H9 (cell line): ENCODE data around the gene MAPK8IP3. TPM values are rescaled to one million over a fixed set of nuclear protein-coding genes. Genes with fewer than 3 reads are reported as not detected.

Source experiments
- DNase-seq: peaks from one replicate; pipeline ENCODE4 v3.0.0-alpha.2; 2017
- H2AFZ ChIP-seq: one replicate; pipeline ENCODE4 v1.6.1; 2013; ENCODE audit warnings: mild to moderate bottlenecking, low read length, control low read depth, moderate library complexity
- H2AK5ac ChIP-seq: 2 replicates; pipeline ENCODE4 v1.6.1; 2013; ENCODE audit warnings: low read length, control low read depth, mixed read lengths; ENCODE audit not compliant: insufficient read length
- H2BK120ac ChIP-seq: one replicate; pipeline ENCODE4 v1.6.1; 2013; ENCODE audit warnings: low read depth, mild to moderate bottlenecking, low read length, control low read depth, inconsistent platforms; ENCODE audit not compliant: poor library complexity, severe bottlenecking
- H2BK12ac ChIP-seq: 2 replicates; pipeline ENCODE4 v1.6.1; 2013; ENCODE audit warnings: low read length, control low read depth, mixed read lengths, low read depth; ENCODE audit not compliant: insufficient read length
- H2BK15ac ChIP-seq: 2 replicates; pipeline ENCODE4 v1.6.1; 2013; ENCODE audit warnings: low read depth, low read length, control low read depth
- H2BK20ac ChIP-seq: one replicate; pipeline ENCODE4 v1.6.1; 2013; ENCODE audit warnings: low read depth, mild to moderate bottlenecking, low read length, control low read depth, inconsistent platforms; ENCODE audit not compliant: poor library complexity, severe bottlenecking
- H2BK5ac ChIP-seq: 2 replicates; pipeline ENCODE4 v1.6.1; 2013; ENCODE audit warnings: low read length, control low read depth, mixed read lengths; ENCODE audit not compliant: insufficient read length
- H3K14ac ChIP-seq: 2 replicates; pipeline ENCODE4 v1.6.1; 2013; ENCODE audit warnings: low read length, control low read depth; ENCODE audit not compliant: insufficient read depth
- H3K18ac ChIP-seq: 2 replicates; pipeline ENCODE4 v1.6.1; 2013; ENCODE audit warnings: low read depth, mild to moderate bottlenecking, mixed read lengths, low read length, control low read depth; ENCODE audit not compliant: insufficient read length
- H3K23ac ChIP-seq: 2 replicates; pipeline ENCODE4 v1.6.1; 2013; ENCODE audit warnings: low read length, control low read depth, mixed read lengths, low read depth; ENCODE audit not compliant: insufficient read length
- H3K23me2 ChIP-seq: 2 replicates; pipeline ENCODE4 v1.6.1; 2013; ENCODE audit warnings: low read depth, mild to moderate bottlenecking, mixed read lengths, low read length, control low read depth; ENCODE audit not compliant: insufficient read length, poor library complexity, severe bottlenecking
- H3K27ac ChIP-seq: 2 replicates; pipeline ENCODE4 v1.5.1; 2013; ENCODE audit warnings: low read length, control low read depth, mixed read lengths, low read depth; ENCODE audit not compliant: insufficient read length
- H3K27me3 ChIP-seq: 2 replicates; pipeline ENCODE4 v1.6.1; 2013; ENCODE audit warnings: low read length, control low read depth, inconsistent platforms; ENCODE audit not compliant: insufficient read depth
- H3K4ac ChIP-seq: 2 replicates; pipeline ENCODE4 v1.6.1; 2013; ENCODE audit warnings: low read depth, mild to moderate bottlenecking, control low read depth, inconsistent platforms, low read length, moderate library complexity
- H3K4me1 ChIP-seq: 2 replicates; pipeline ENCODE4 v1.6.1; 2013; ENCODE audit warnings: low read length, control low read depth, inconsistent platforms; ENCODE audit not compliant: insufficient read depth
- H3K4me2 ChIP-seq: 2 replicates; pipeline ENCODE4 v1.6.1; 2013; ENCODE audit warnings: low read length, control low read depth, mixed read lengths; ENCODE audit not compliant: insufficient read length, insufficient read depth
- H3K56ac ChIP-seq: 2 replicates; pipeline ENCODE4 v1.6.1; 2013; ENCODE audit warnings: low read depth, mild to moderate bottlenecking, mixed read lengths, low read length, control low read depth; ENCODE audit not compliant: insufficient read length
- H3K79me1 ChIP-seq: 2 replicates; pipeline ENCODE4 v1.6.1; 2013; ENCODE audit warnings: low read depth, mild to moderate bottlenecking, moderate library complexity, low read length, control low read depth, inconsistent platforms; ENCODE audit not compliant: insufficient read depth, poor library complexity, severe bottlenecking
- H3K79me2 ChIP-seq: 2 replicates; pipeline ENCODE4 v1.6.1; 2013; ENCODE audit warnings: low read length, control low read depth, inconsistent platforms; ENCODE audit not compliant: insufficient read depth
- H3K9ac ChIP-seq: 2 replicates; pipeline ENCODE4 v1.6.1; 2013; ENCODE audit warnings: low read length, control low read depth, mixed read lengths; ENCODE audit not compliant: insufficient read length; ENCODE audit errors: extremely low read depth
- H3K9me3 ChIP-seq: one replicate; pipeline ENCODE4 v1.6.1; 2013; ENCODE audit warnings: low read depth, low read length, inconsistent platforms; ENCODE audit not compliant: control insufficient read depth
- H3T11ph ChIP-seq: one replicate; pipeline ENCODE4 v1.6.1; 2013; ENCODE audit warnings: mild to moderate bottlenecking, low read length, control low read depth, inconsistent platforms
- H4K20me1 ChIP-seq: one replicate; pipeline ENCODE4 v1.6.1; 2013; ENCODE audit not compliant: control insufficient read depth, insufficient read length, insufficient read depth
- H4K5ac ChIP-seq: 2 replicates; pipeline ENCODE4 v1.6.1; 2013; ENCODE audit warnings: low read depth, mild to moderate bottlenecking, mixed read lengths, low read length, control low read depth; ENCODE audit not compliant: insufficient read length
- H4K8ac ChIP-seq: replicated peaks from 2 replicates; pipeline ENCODE4 v1.6.1; 2013; ENCODE audit warnings: low read length, control low read depth, mixed read lengths, low read depth; ENCODE audit not compliant: insufficient read length
- H4K91ac ChIP-seq: 2 replicates; pipeline ENCODE4 v1.6.1; 2013; ENCODE audit warnings: low read depth, mild to moderate bottlenecking, moderate library complexity, mixed read lengths, low read length, control low read depth; ENCODE audit not compliant: insufficient read length
- H3K27ac Mint-ChIP-seq, 3 experiments: 2 replicates in 2 of 3; 3 replicates in 1 of 3; pipeline ENCODE4 v1.8.0; 2020 to 2021; ENCODE audit warnings: mixed read lengths in 3 of 3, mild to moderate bottlenecking in 1 of 3, moderate library complexity in 1 of 3
- H3K27me3 Mint-ChIP-seq: 2 replicates; pipeline ENCODE4 v1.8.0; 2021; ENCODE audit warnings: low read depth, mild to moderate bottlenecking, moderate library complexity, mixed read lengths
- H3K36me3 Mint-ChIP-seq, 3 experiments: 2 replicates in 2 of 3; 3 replicates in 1 of 3; pipeline ENCODE4 v1.8.0; 2020 to 2021; ENCODE audit warnings: low read depth in 3 of 3, mixed read lengths in 3 of 3; ENCODE audit not compliant: insufficient read depth in 1 of 3
- H3K4me1 Mint-ChIP-seq, 2 experiments: 2 replicates each; pipeline ENCODE4 v1.8.0; 2020; ENCODE audit warnings: mixed read lengths in 2 of 2
- H3K4me3 Mint-ChIP-seq, 2 experiments: 2 replicates in 1 of 2; 3 replicates in 1 of 2; pipeline ENCODE4 v1.8.0; 2020 to 2021; ENCODE audit warnings: mild to moderate bottlenecking in 2 of 2, mixed read lengths in 2 of 2, moderate library complexity in 1 of 2
- H3K9me3 Mint-ChIP-seq, 2 experiments: 2 replicates in 1 of 2; 3 replicates in 1 of 2; pipeline ENCODE4 v1.8.0; 2020; ENCODE audit warnings: mild to moderate bottlenecking in 2 of 2, mixed read lengths in 2 of 2, moderate library complexity in 1 of 2
- CTCF ChIP-seq: fragments of 200-600 bp; sonication (generic); conservative IDR thresholded peaks from 3 replicates; pipeline ENCODE4 v1.8.0; 2021; ENCODE audit warnings: antibody characterized with exemption, mild to moderate bottlenecking
- WGBS: extraction: QIAGEN DNeasy Blood & Tissue Kit; methylation state at CpG from one replicate; pipeline ENCODE4 v1.1.7; 2013; ENCODE audit warnings: missing lambda C conversion rate, low lambda C conversion rate, mixed read lengths; ENCODE audit not compliant: insufficient read length; ENCODE audit errors: extremely low coverage; 5-methylcytosine and 5-hydroxymethylcytosine counted together
- total RNA-seq: library from RNA; stranded (reverse); gene quantifications from 2 replicates; pipeline ENCODE4 v1.2.1, GENCODE V29; 2021

MAPK8IP3 gene
- total RNA-seq, 1 experiment from 2014 or later, result 51.3 TPM

GRCh38 chr16:1789643-1790045 lies 83.6 kb downstream of the MAPK8IP3 start:
- Histone ChIP-seq H2AK5ac (no peak overlapping the region), H2BK15ac (no peak overlapping the region), H3K9ac (no peak overlapping the region), H4K20me1 (no peaks in the 10 kb centered on the region), H3K18ac (no peak overlapping the region), H4K91ac (no peak overlapping the region), H3K79me2 (peaks cover 5% of the 10 kb centered on the region; the same call in 1 of the 2 replicates), H2BK120ac (no peak overlapping the region), H3K9me3 (no peaks in the 10 kb centered on the region), H3K27ac (no peak overlapping the region), H4K8ac (no peak overlapping the region), H3K23me2 (no peaks in the 10 kb centered on the region), H3T11ph (no peak overlapping the region), H3K14ac (no peak overlapping the region), H3K56ac (no peak overlapping the region), H2BK5ac (no peak overlapping the region), H2AFZ (no peak overlapping the region), H3K23ac (no peak overlapping the region), H3K4ac (no peak overlapping the region), H4K5ac (no peak overlapping the region), H3K27me3 (no peaks in the 10 kb centered on the region), H2BK20ac (no peak overlapping the region), H2BK12ac (no peak overlapping the region), H3K4me2 (no peak overlapping the region), H3K79me1 (peaks cover 5% of the 10 kb centered on the region), H3K4me1 (no peaks in the 10 kb centered on the region)
- peaks cover 0 to 2% of the 10 kb centered on the region in 2 experiments; a peak in 1 of 4 replicates for H3K4me1 Mint-ChIP-seq
- no peaks in the 10 kb centered on the region for H3K27me3 Mint-ChIP-seq
- no peak overlapping the region for H3K4me3 Mint-ChIP-seq
- H3K9me3 Mint-ChIP-seq, result no peaks in the 10 kb centered on the region
- H3K36me3 Mint-ChIP-seq, result peaks cover 5 to 17% (median 11%) of the 10 kb centered on the region in 3 experiments; a peak in 6 of 7 replicates
- no CpG with 5 or more reads among the region's 25 CpGs for WGBS
- TF ChIP-seq CTCF, result no peak
- no peak for DNase-seq
- H3K27ac Mint-ChIP-seq, result no peak overlapping the region
